SK-N-SH treated with all-trans-retinoic acid at 6 μM for 48 hours (cell line): Measurements from ENCODE around the gene P2RX5.
A peak's percentile ranks its signal among the peaks of the same experiment; 100 is the strongest.

Experiments
- ATAC-seq: fragments of 200-7000 bp; cut with Tn5 transposase; 3 replicates; pipeline ENCODE4 v1.9.1; 2020; ENCODE audit warnings: mild to moderate bottlenecking, moderate library complexity
- ARNTL ChIP-seq: fragments of 450-650 bp; formaldehyde crosslinking; IDR thresholded peaks from 2 replicates; pipeline ENCODE4 v1.5.0; 2020; ENCODE audit warnings: low read depth, mild to moderate bottlenecking, moderate library complexity, borderline replicate concordance
- BACH2 ChIP-seq: fragments of 250-450 bp; sonication (Bioruptor Pico); IDR thresholded peaks from 2 replicates; pipeline ENCODE4 v1.9.0; 2021; ENCODE audit warnings: mild to moderate bottlenecking, borderline replicate concordance
- CREB5 ChIP-seq: fragments of 250-450 bp; sonication (Bioruptor Pico); IDR thresholded peaks from 2 replicates; pipeline ENCODE4 v1.5.1; 2020; ENCODE audit warnings: low read depth, mild to moderate bottlenecking, moderate library complexity
- CSDC2 ChIP-seq: fragments of 250-450 bp; sonication (Bioruptor Pico); IDR thresholded peaks from 2 replicates; pipeline ENCODE4 v1.5.0; 2020; ENCODE audit warnings: mild to moderate bottlenecking, moderate library complexity
- CSRNP3 ChIP-seq: fragments of 250-450 bp; sonication (Bioruptor Pico); IDR thresholded peaks from 2 replicates; pipeline ENCODE4 v1.5.1; 2021; ENCODE audit warnings: mild to moderate bottlenecking, moderate library complexity
- ESRRG ChIP-seq: fragments of 250-450 bp; sonication (Bioruptor Pico); IDR thresholded peaks from 2 replicates; pipeline ENCODE4 v1.6.1; 2021; ENCODE audit warnings: mild to moderate bottlenecking
- GLIS3 ChIP-seq: fragments of 250-450 bp; sonication (Bioruptor Pico); IDR thresholded peaks from 2 replicates; pipeline ENCODE4 v1.5.0; 2020; ENCODE audit warnings: mild to moderate bottlenecking, moderate library complexity
- ISL1 ChIP-seq: fragments of 250-450 bp; sonication (Bioruptor Pico); IDR thresholded peaks from 2 replicates; pipeline ENCODE4 v2.1.2; 2022; ENCODE audit warnings: mild to moderate bottlenecking, moderate library complexity
- OSR1 ChIP-seq: fragments of 250-450 bp; sonication (Bioruptor Pico); IDR thresholded peaks from 2 replicates; pipeline ENCODE4 v1.8.0; 2022; ENCODE audit warnings: moderate library complexity, mild to moderate bottlenecking, inconsistent platforms
- PATZ1 ChIP-seq: fragments of 250-450 bp; sonication (Bioruptor Pico); IDR thresholded peaks from 2 replicates; pipeline ENCODE4 v1.8.0; 2020; ENCODE audit warnings: mild to moderate bottlenecking, moderate library complexity, borderline replicate concordance
- POU6F1 ChIP-seq: fragments of 250-450 bp; sonication (Bioruptor Pico); IDR thresholded peaks from 2 replicates; pipeline ENCODE4 v1.8.0; 2021; ENCODE audit warnings: low read depth, mild to moderate bottlenecking, moderate library complexity, borderline replicate concordance
- PPARA ChIP-seq: fragments of 250-450 bp; sonication (Bioruptor Pico); IDR thresholded peaks from 2 replicates; pipeline ENCODE4 v1.5.0; 2020; ENCODE audit warnings: mild to moderate bottlenecking, borderline replicate concordance
- RARB ChIP-seq: fragments of 250-450 bp; sonication (Bioruptor Pico); IDR thresholded peaks from 2 replicates; pipeline ENCODE4 v1.8.0; 2021; ENCODE audit warnings: mild to moderate bottlenecking, moderate library complexity
- SNAI2 ChIP-seq: fragments of 250-450 bp; sonication (Bioruptor Pico); IDR thresholded peaks from 2 replicates; pipeline ENCODE4 v1.5.0; 2020; ENCODE audit warnings: mild to moderate bottlenecking, moderate library complexity
- TCF4 ChIP-seq: fragments of 250-450 bp; sonication (Bioruptor Pico); IDR thresholded peaks from 2 replicates; pipeline ENCODE4 v1.8.0; 2021; ENCODE audit warnings: mild to moderate bottlenecking, moderate library complexity, borderline replicate concordance
- TOX ChIP-seq: fragments of 250-450 bp; sonication (Bioruptor Pico); IDR thresholded peaks from 2 replicates; pipeline ENCODE4 v1.8.0; 2021; ENCODE audit warnings: mild to moderate bottlenecking, moderate library complexity, borderline replicate concordance
- TSHZ2 ChIP-seq: fragments of 250-450 bp; sonication (Bioruptor Pico); IDR thresholded peaks from 2 replicates; pipeline ENCODE4 v1.5.0; 2020; ENCODE audit warnings: mild to moderate bottlenecking, moderate library complexity
- ZC3H10 ChIP-seq: fragments of 250-450 bp; sonication (Bioruptor Pico); IDR thresholded peaks from 2 replicates; pipeline ENCODE4 v1.5.1; 2021; ENCODE audit warnings: mild to moderate bottlenecking, moderate library complexity
- ZFP3 ChIP-seq: fragments of 250-450 bp; sonication (Bioruptor Pico); IDR thresholded peaks from 2 replicates; pipeline ENCODE4 v1.5.0; 2020; ENCODE audit warnings: mild to moderate bottlenecking, moderate library complexity
- ZNF70 ChIP-seq: fragments of 450-650 bp; formaldehyde crosslinking; IDR thresholded peaks from 2 replicates; pipeline ENCODE4 v1.5.0; 2020; ENCODE audit warnings: mild to moderate bottlenecking, moderate library complexity
- ZNF8 ChIP-seq: fragments of 450-650 bp; formaldehyde crosslinking; IDR thresholded peaks from 2 replicates; pipeline ENCODE4 v1.5.0; 2020; ENCODE audit warnings: mild to moderate bottlenecking, moderate library complexity

Gene P2RX5

GRCh38 chr17:3695723-3696411 lies at the start of gene P2RX5:
TSS of gene P2RX5 (minus strand) at chr17:3696155. CDS start at chr17:3696005, 150 bp downstream.
- peak; percentile 72 for ATAC-seq
- no peak for TF ChIP-seq RARB (CRISPR knock-in tag)
- TF ChIP-seq ISL1 = no peak
- TF ChIP-seq TSHZ2 (CRISPR knock-in tag) = no peak
- no peak for TF ChIP-seq ZC3H10 (CRISPR knock-in tag)
- no peak for TF ChIP-seq ZFP3 (CRISPR knock-in tag)
- no peak for TF ChIP-seq GLIS3
- no peak for TF ChIP-seq PPARA (CRISPR knock-in tag)
- TF ChIP-seq ARNTL (CRISPR knock-in tag) = no peak
- no peak for TF ChIP-seq OSR1 (CRISPR knock-in tag)
- no peak for TF ChIP-seq CREB5 (CRISPR knock-in tag)
- no peak for TF ChIP-seq CSDC2 (CRISPR knock-in tag)
- no peak for TF ChIP-seq CSRNP3 (CRISPR knock-in tag)

GRCh38 chr17:3745071-3745470 lies 49.1 kb upstream of the P2RX5 start:
- no peak for ATAC-seq
- TF ChIP-seq ZC3H10 (CRISPR knock-in tag) (no peak), CSRNP3 (CRISPR knock-in tag) (no peak), TSHZ2 (CRISPR knock-in tag) (no peak), ESRRG (CRISPR knock-in tag) (no peak), ZNF70 (CRISPR knock-in tag) (no peak), RARB (CRISPR knock-in tag) (no peak), PPARA (CRISPR knock-in tag) (no peak), OSR1 (CRISPR knock-in tag) (no peak), ZNF8 (CRISPR knock-in tag) (no peak), CSDC2 (CRISPR knock-in tag) (no peak), TOX (CRISPR knock-in tag) (no peak), CREB5 (CRISPR knock-in tag) (no peak)
- TF ChIP-seq, all 23 proteins: peak for 0

GRCh38 chr17:3744014-3744413 lies 48.1 kb upstream of the P2RX5 start:
- TF ChIP-seq PATZ1 (no peak), PPARA (CRISPR knock-in tag) (no peak), SNAI2 (no peak), RARB (CRISPR knock-in tag) (no peak), ARNTL (CRISPR knock-in tag) (no peak), POU6F1 (CRISPR knock-in tag) (no peak), BACH2 (CRISPR knock-in tag) (no peak), TCF4 (CRISPR knock-in tag) (no peak), TOX (CRISPR knock-in tag) (no peak), ZNF8 (CRISPR knock-in tag) (no peak)
- ATAC-seq = no peak
